Testis (tissue), 2 donors: ENCODE results near the gene AMOTL1.

ENCODE experiments used
- POLR2A ChIP-seq: fragments of 450-650 bp; IDR thresholded peaks from one replicate; pipeline ENCODE4 v1.6.1; 2017; ENCODE audit warnings: antibody characterized with exemption, mild to moderate bottlenecking, moderate library complexity
- TF ChIP-seq, protein P1 (sequence below), 3 experiments: fragments of 450-650 bp in 2 of 3; fragments of 200-600 bp in 1 of 3; sonication (generic) in 1 of 3; IDR thresholded peaks; one replicate each; pipeline ENCODE4 v1.5.1; 2016 to 2019; ENCODE audit warnings: antibody characterized with exemption in 3 of 3, mild to moderate bottlenecking in 2 of 3, moderate library complexity in 1 of 3

DNA sequence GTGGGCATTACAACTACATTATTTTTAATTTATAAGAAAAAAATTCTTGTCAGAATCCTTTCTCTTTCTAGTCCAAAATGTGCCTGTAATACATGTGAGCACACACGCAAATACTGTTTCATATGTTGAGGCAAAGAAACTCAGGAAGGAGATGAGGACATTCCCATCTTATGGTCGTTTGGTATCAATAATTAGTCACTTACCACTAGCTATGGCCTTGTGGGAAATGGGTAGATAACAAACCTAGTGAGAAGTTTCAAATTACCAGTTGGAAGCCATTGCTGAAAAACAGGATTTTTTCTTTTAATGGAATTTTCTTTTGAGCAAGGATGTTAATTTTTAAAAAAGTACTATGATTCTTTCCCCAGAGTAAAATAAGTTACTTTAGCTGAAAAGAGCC, 25.7 kb downstream of the AMOTL1 start:
- TF ChIP-seq, protein P1, sequence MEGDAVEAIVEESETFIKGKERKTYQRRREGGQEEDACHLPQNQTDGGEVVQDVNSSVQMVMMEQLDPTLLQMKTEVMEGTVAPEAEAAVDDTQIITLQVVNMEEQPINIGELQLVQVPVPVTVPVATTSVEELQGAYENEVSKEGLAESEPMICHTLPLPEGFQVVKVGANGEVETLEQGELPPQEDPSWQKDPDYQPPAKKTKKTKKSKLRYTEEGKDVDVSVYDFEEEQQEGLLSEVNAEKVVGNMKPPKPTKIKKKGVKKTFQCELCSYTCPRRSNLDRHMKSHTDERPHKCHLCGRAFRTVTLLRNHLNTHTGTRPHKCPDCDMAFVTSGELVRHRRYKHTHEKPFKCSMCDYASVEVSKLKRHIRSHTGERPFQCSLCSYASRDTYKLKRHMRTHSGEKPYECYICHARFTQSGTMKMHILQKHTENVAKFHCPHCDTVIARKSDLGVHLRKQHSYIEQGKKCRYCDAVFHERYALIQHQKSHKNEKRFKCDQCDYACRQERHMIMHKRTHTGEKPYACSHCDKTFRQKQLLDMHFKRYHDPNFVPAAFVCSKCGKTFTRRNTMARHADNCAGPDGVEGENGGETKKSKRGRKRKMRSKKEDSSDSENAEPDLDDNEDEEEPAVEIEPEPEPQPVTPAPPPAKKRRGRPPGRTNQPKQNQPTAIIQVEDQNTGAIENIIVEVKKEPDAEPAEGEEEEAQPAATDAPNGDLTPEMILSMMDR (IDR thresholded peaks at IDR 0.05): no peak
- no peak for TF ChIP-seq POLR2A
